Fibroblast of skin of right biceps (primary cell): ENCODE measurements around the gene SERPINB8.
A peak's percentile ranks its signal among the peaks of the same experiment; 100 is the strongest.
"Not testable (repeated sequence)": the region's sequence is repeated elsewhere in the genome, so short reads cannot be mapped to it uniquely, and the experiment has no call there.

ENCODE experiments used
- DNase-seq: peaks from one replicate; pipeline ENCODE4 v3.0.0-alpha.2; 2013

Gene SERPINB8

DNA sequence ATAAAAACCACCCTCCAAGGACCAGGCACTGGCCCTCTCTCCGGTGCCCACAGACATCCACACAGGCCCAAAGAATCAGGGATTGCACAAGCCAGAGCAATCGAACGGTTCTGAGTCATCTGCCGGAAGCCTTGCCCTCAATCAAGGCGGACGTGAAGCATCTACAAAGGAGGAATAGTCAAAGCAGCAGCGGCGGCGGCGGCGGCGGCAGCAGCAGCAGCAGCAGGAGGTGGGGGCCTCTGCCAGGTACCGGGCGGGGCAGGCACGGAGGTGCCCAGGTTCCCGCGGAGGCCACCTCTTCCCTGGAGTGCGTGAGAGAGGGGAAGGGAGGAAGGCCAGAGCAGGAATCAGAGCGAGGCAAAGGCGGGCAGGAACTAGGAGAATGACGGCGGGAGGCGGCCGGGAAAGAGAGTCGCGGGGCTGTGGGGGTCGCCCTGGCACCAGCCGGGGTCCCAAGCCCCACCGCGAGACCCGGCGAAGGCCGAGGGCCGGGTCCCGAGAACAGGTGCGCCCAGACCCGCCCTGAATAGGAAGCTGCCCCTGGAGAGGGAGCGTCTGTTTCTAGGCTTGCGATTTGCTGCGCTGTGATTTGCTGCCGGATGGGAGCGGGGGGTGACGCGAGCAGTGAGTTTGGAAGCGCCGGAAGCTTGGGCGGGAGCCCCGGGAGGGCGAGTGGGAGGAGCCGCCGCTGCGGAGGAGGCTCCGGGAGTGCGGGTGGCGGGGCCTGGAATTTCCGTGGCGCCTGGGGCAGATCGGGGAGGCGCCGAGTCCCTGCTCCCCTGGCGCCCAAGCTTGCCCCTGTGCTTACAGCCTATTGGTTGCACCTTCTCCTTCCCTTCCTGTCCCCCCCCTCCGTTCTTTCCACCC, at the start of gene SERPINB8:
SERPINB8 (plus strand) TSS at position 140 of the 867 bp plus-strand sequence. CDS start 8,228 bp downstream, outside the sequence.
- DNase-seq, result peak; percentile 96

GRCh38 chr18:63922049-63922448, 47.8 kb upstream of the SERPINB8 start:
- no peak for DNase-seq

GRCh38 chr18:63924551-63924950, 45.3 kb upstream of the SERPINB8 start:
- peak; percentile 83 for DNase-seq

DNA sequence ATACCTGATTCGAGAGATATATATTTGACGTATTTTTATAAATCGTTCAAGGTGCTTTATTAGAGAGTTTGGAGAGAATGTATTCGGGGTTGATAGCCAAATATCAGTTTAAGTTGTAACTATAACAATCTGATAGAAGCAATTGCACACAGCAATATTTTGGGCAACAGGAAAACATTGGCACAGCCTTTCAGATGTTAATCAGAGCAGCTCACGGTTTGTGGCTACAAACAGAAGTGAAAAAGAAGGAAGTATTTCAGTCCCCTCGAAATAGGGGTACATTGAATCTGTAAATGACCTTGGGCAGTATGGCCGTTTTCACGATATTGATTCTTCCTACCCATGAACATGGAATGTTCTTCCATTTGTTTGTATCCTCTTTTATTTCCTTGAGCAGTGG, 41.5 kb upstream of the SERPINB8 start:
- DNase-seq, result no peak

DNA sequence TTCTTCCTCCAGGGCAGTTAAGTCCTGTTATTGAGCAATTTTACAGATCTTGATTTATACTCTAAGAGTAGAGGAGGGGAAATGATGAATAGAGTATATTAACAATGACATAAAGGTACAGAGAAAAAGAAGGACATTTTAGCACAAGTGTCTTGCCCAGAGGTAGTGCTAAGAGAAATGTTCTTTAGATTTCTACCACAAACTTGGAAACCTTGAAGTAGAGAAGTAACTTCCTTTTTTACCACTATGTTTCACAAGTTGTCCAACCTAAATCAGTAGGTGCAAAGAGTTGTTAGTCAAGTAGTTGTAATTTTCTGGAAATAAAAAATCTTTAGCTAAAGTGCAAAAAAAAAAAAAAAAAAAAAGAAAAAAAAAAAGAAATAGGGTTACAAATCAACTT, 40.5 kb upstream of the SERPINB8 start:
- not testable (repeated sequence) for DNase-seq

- no peak for DNase-seq
These were observed 39.0 kb upstream of the SERPINB8 start for GRCh38 chr18:63930773-63931354.

GRCh38 chr18:63936156-63936931, 33.5 kb upstream of the SERPINB8 start:
- DNase-seq, result peak; percentile 78

GRCh38 chr18:63936932-63937393, 32.9 kb upstream of the SERPINB8 start:
- no peak for DNase-seq

DNA sequence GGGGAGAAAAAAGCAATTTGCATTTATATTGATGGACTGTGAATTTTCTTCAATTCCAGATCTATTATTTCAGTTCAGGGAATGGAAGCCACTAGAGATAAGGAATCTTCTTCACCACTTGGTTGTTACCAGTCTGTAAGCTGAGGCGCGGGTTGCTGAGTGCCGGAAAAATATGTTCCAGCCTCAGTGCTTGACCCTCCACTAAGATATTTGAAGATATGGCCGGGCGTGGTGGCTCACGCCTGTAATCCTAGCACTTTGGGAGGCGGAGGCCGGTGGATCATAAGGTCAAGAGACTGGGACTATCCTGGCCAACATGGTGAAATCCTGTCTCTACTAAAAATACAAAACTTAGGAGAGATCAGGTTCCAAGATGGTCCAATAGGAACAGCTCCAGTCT, 29.9 kb upstream of the SERPINB8 start:
- no peak for DNase-seq

- DNase-seq, result not testable (repeated sequence)
These were observed 29.3 kb upstream of the SERPINB8 start for GRCh38 chr18:63940543-63941050.

DNA sequence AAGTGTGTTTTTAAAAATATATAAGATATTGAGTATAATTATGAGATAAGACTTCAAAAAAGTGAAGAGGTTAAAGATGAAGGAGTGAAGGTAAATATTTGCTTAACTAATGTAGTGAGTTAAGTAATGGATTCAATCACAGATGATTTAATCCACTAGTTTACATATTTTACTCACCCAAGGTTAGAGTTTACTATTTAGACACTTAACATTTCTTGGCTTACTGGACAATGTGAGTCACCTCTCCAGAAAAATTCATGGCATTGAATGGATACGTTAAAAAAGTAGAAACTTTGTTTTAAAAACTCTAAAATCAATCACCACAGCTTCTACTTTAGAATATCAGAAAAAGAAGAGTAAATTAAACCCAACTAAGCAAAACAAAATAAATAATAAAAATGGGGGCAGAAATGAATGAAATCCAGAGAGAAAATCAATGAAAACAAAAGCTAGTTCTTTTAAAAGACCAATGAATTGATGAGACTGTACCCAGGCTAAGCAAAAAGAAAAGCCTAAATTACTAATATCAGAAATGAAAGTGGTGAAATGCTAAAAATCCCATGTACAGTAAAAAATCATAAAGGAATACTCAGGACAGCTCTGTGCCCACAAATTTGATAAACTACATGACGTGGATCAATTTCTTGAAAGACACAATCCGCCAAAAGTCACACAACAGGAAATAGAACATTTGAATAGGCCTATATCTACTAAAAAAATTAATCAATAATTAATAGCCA, 22.7 kb upstream of the SERPINB8 start:
- DNase-seq, result no peak

- DNase-seq, result peak; percentile 47
These were observed 20.7 kb upstream of the SERPINB8 start, which contains the start of gene HMSD for GRCh38 chr18:63949068-63949737. TSS of gene HMSD (plus strand) at chr18:63949301. CDS start at chr18:63953456, 4,155 bp downstream.

- DNase-seq, result peak; percentile 71
These were observed 18.6 kb upstream of the SERPINB8 start for GRCh38 chr18:63951302-63951705.

DNA sequence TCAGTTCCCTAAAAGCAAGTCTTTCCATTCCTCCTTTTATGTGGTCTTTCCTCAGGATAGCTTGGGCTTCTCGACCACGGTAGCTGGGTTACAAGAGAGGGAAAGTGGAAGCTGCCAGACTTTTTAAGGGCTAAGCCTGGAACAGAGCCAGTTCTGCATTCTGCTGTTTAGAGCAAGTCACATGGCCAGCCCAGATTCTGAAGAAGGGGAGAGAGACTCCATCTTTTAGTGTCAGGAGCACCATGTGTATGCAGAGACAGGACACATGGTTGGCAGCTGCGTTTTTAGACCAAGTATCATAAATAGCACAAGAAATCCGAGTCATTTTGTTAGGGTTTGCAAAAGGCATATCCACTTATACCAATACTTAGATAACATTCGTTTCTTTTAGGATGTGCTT, 16.1 kb upstream of the SERPINB8 start:
- peak; percentile 42 for DNase-seq

DNA sequence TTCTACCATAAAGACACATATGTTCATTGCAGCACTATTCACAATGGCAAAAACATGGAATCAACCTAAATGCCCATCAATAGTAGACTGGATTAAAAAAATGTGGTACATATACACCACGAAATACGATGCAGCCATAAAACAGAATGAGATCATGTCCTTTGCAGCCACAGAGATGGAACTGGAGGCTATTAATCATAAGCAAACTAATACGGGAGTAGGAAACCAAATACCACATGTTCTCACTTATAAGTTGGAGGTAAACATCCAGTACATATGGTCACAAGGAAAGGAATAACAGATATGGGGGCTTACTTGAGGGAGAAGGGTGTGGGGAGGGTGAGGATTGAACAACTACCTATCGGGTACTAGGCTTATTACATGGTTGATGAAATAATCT, 13.1 kb upstream of the SERPINB8 start:
- peak; percentile 76 for DNase-seq

GRCh38 chr18:63960891-63961290, 9.0 kb upstream of the SERPINB8 start:
- no peak for DNase-seq

DNA sequence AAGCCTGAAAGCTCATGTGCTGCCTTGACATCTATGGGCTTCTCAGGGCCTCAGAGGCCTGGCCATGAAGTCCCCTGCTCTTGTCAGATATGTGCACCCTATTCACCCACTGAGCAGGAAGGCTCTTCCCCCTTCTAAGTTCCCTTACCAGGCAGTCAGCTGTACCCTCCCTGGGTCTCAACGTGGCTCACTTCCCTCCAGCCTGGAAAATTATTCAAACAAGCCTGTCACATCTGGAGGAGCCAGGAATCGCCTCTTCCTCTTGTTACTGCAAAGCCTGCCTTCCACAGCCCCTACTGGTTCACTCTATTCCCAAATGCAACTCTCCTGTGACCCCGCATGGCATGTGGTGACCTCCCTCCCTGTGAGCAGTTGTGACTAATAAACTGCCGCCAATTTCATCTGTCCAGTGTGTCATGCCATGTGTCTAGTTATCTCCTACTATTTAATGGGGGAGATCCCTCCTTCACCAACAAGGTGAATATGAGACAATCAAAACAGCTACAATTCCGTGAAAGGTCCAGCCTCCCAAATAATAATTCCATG, 8.4 kb upstream of the SERPINB8 start:
- no peak for DNase-seq

- no peak for DNase-seq
These were observed 7.7 kb upstream of the SERPINB8 start for GRCh38 chr18:63962137-63962536.

DNA sequence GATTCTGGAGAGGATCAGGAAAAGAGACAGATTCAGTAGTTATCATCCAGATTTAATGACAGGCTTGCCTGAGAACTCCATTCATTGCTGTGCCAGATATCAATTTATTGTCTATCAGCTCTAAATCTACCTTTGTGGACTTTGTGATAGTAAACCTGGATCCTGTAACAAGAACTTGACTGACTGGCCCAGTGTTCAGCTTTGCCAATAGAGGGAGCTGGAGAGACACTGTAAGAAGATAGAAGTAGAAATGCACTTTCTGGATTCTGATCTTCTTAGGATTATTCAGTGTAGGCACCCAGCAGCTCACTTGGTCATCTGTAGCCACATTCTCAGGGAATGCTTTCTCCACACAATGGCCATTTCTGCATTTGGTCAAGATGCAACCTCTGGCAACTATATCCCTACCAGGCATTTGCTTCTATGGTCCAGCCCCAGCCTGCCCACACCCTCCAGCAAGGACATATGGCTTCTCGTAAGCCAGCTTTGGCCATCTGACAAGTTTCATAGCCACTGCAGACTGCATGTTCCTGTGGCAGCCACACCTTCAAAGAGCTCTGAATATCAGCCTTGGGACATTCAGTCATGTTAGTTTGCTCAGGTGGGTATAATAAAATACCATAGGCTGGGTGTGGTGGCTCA, 6.1 kb upstream of the SERPINB8 start:
- peak; percentile 56 for DNase-seq

GRCh38 chr18:63964908-63965307, 5.0 kb upstream of the SERPINB8 start:
- DNase-seq, result no peak
